ENCODE results near the gene USP49. TPM values are rescaled to one million over a fixed set of nuclear protein-coding genes. Genes with fewer than 3 reads are reported as not detected.
A peak's percentile ranks its signal among the peaks of the same experiment; 100 is the strongest.

USP49 gene
- total RNA-seq, 1 experiment from 2014 or later, result 2.3 TPM

DNA sequence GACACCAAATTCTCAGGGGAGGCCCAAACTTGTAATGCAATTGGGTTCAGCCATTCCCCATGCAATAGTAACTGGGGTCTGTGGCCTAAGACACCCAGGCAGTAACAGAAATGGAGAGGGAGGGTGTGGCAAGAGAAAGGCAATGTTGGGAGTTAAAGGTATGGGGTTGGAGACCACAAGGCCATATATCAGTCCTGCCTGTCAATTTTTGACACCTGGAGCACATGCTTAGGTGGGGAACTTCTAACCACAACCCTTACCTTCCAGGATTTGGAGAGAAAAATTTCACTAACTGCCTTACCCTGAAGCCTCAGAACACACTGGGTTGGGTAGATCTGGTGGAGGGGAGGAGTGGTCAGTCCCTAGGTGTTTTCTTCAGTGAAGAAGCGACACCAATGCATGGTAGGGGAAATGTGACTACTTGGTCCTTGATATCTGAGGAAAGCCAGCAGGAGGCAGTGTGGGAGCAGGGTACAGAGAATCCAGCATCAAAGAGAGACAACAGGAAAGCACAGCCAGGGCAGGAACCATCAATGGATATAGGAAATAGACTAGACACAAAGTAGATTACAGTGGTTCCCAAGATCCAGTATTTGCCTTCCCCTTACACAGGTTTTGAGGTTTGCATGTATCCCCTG, 6.8 kb upstream of the USP49 start:
- ChIA-PET POLR2A (ENCODE audit: unreplicated experiment) (no interaction called here), CTCF (interaction anchor here (0.7 kb wide), 1 partner anchor 159 kb away, joined by 5 read pairs; no protein-coding TSS in a partner anchor)
- Histone ChIP-seq H3K4me2 (ENCODE audit: low read length) (no peak overlapping the region), H3K4me3 (ENCODE audit: low read length) (no peak overlapping the region), H3K79me2 (ENCODE audit: low read length) (no peaks in the 10 kb centered on the region), H4K20me1 (ENCODE audit: low read length) (no peaks in the 10 kb centered on the region), H2AFZ (ENCODE audit: low read length) (no peak overlapping the region), H3K9me3 (ENCODE audit: low read length) (no peaks in the 10 kb centered on the region), H3K9ac (ENCODE audit: low read length) (no peak overlapping the region), H3K27me3 (ENCODE audit: low read length) (no peaks in the 10 kb centered on the region), H3K36me3 (ENCODE audit: low read depth, low read length) (peaks cover 29% of the 10 kb centered on the region), H3K4me1 (ENCODE audit: insufficient read depth, low read length) (no peaks in the 10 kb centered on the region), H3K9me2 (replicated peaks; ENCODE audit: low read length) (no peaks in the 10 kb centered on the region), H3K27ac (ENCODE audit: low read length) (no peak overlapping the region), H3F3A (ENCODE audit: low read length, unreplicated experiment) (no peaks in the 10 kb centered on the region)
- ATAC-seq (no peak), DNase-seq (peak; percentile 49)
- intact Hi-C loops (cut with micrococcal nuclease), result no loop called here
- no peak for TF ChIP-seq EZH2 (IDR thresholded peaks at IDR 0.05; ENCODE audit: low read length, unreplicated experiment)
- TF ChIP-seq, protein P1, sequence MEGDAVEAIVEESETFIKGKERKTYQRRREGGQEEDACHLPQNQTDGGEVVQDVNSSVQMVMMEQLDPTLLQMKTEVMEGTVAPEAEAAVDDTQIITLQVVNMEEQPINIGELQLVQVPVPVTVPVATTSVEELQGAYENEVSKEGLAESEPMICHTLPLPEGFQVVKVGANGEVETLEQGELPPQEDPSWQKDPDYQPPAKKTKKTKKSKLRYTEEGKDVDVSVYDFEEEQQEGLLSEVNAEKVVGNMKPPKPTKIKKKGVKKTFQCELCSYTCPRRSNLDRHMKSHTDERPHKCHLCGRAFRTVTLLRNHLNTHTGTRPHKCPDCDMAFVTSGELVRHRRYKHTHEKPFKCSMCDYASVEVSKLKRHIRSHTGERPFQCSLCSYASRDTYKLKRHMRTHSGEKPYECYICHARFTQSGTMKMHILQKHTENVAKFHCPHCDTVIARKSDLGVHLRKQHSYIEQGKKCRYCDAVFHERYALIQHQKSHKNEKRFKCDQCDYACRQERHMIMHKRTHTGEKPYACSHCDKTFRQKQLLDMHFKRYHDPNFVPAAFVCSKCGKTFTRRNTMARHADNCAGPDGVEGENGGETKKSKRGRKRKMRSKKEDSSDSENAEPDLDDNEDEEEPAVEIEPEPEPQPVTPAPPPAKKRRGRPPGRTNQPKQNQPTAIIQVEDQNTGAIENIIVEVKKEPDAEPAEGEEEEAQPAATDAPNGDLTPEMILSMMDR (conservative IDR thresholded peaks at IDR 0.05; ENCODE audit: low read depth, low read length), result peak; percentile 56
- BruUV-seq (replicated peaks), result no TSS peak

GRCh38 chr6:41900861-41901260, 5.7 kb upstream of the USP49 start:
- Histone ChIP-seq H3K36me3 (ENCODE audit: low read depth, low read length) (peaks cover 17% of the 10 kb centered on the region), H3K4me3 (ENCODE audit: low read length) (no peak overlapping the region), H3K9me2 (replicated peaks; ENCODE audit: low read length) (no peaks in the 10 kb centered on the region), H3K4me2 (ENCODE audit: low read length) (no peak overlapping the region), H3F3A (ENCODE audit: low read length, unreplicated experiment) (no peaks in the 10 kb centered on the region), H3K9ac (ENCODE audit: low read length) (no peak overlapping the region), H2AFZ (ENCODE audit: low read length) (no peak overlapping the region), H3K27ac (ENCODE audit: low read length) (no peak overlapping the region), H3K4me1 (ENCODE audit: insufficient read depth, low read length) (peaks cover 7% of the 10 kb centered on the region), H3K79me2 (ENCODE audit: low read length) (no peaks in the 10 kb centered on the region), H3K9me3 (ENCODE audit: low read length) (no peaks in the 10 kb centered on the region), H4K20me1 (ENCODE audit: low read length) (no peaks in the 10 kb centered on the region), H3K27me3 (ENCODE audit: low read length) (no peaks in the 10 kb centered on the region)
- DNase-seq (no peak), ATAC-seq (no peak)
- TF ChIP-seq EZH2phosphoT487 (IDR thresholded peaks at IDR 0.05; ENCODE audit: borderline replicate concordance, low read length) (no peak), EZH2 (IDR thresholded peaks at IDR 0.05; ENCODE audit: low read length, unreplicated experiment) (no peak)
- TF ChIP-seq, protein P1 (conservative IDR thresholded peaks at IDR 0.05; ENCODE audit: low read depth, low read length), result no peak
- ChIA-PET POLR2A (ENCODE audit: unreplicated experiment) (interaction anchor here (0.6 kb wide), 1 partner anchor 12 kb away, joined by 5 read pairs; no protein-coding TSS in a partner anchor), CTCF (no interaction called here)
- intact Hi-C loops (cut with micrococcal nuclease), result no loop called here
- no TSS peak for BruUV-seq (replicated peaks)

- peak overlapping the region; percentile 97 for H3K4me2 ChIP-seq (ENCODE audit: low read length)
- H3K36me3 ChIP-seq (ENCODE audit: low read depth, low read length), result no peaks in the 10 kb centered on the region; the same call in 1 of the 2 replicates
- no peak for TF ChIP-seq EZH2 (IDR thresholded peaks at IDR 0.05; ENCODE audit: low read length, unreplicated experiment)
- TF ChIP-seq, protein P1 (conservative IDR thresholded peaks at IDR 0.05; ENCODE audit: low read depth, low read length), result no peak
- no peak for TF ChIP-seq EZH2phosphoT487 (IDR thresholded peaks at IDR 0.05; ENCODE audit: borderline replicate concordance, low read length)
- CTCF ChIA-PET, result interaction anchor here (0.7 to 1.6 kb wide), 2 partner anchors 25 to 40 kb away, joined by 8 to 9 read pairs; partner anchors contain the start of genes BYSL and MED20
- H3K9ac ChIP-seq (ENCODE audit: low read length), result peak overlapping the region; percentile 67
- peak overlapping the region; percentile 92 for H2AFZ ChIP-seq (ENCODE audit: low read length)
- no peaks in the 10 kb centered on the region for H3K27me3 ChIP-seq (ENCODE audit: low read length)
- H3F3A ChIP-seq (ENCODE audit: low read length, unreplicated experiment), result no peaks in the 10 kb centered on the region
- H3K9me2 ChIP-seq (replicated peaks; ENCODE audit: low read length), result no peaks in the 10 kb centered on the region
- H3K4me3 ChIP-seq (ENCODE audit: low read length), result peak overlapping the region; percentile 85
- POLR2A ChIA-PET (ENCODE audit: unreplicated experiment), result interaction anchor here (0.6 to 1.2 kb wide), 3 partner anchors 9 to 110 kb away, joined by 3 read pairs; partner anchors contain the start of gene BYSL
- no peak for ATAC-seq
- H3K27ac ChIP-seq (ENCODE audit: low read length), result peak overlapping the region; percentile 67
- DNase-seq, result no peak
- no peaks in the 10 kb centered on the region for H3K9me3 ChIP-seq (ENCODE audit: low read length)
- TSS peak; percentile 76 for BruUV-seq (replicated peaks)
- intact Hi-C loops (cut with micrococcal nuclease), result loop anchor here (5.0 kb wide), 1 partner anchor 49 kb away; no protein-coding TSS in a partner anchor
- peaks cover 8% of the 10 kb centered on the region; the same call in 1 of the 2 replicates for H3K79me2 ChIP-seq (ENCODE audit: low read length)
- no peaks in the 10 kb centered on the region for H4K20me1 ChIP-seq (ENCODE audit: low read length)
- H3K4me1 ChIP-seq (ENCODE audit: insufficient read depth, low read length), result peaks cover 16% of the 10 kb centered on the region
Observed at GRCh38 chr6:41896281-41896680, 1.1 kb upstream of the USP49 start.

Data from PC-3 (cell line).